Liver (tissue), 9 donors: ENCODE results near the gene CBX8. TPM values are rescaled to one million over a fixed set of nuclear protein-coding genes. Genes with fewer than 3 reads are reported as not detected.

Source experiments
- DNase-seq: peaks from one replicate; pipeline ENCODE4 v3.0.0-alpha.2; 2017; ENCODE audit warnings: low spot score
- H3K27ac ChIP-seq, 2 donors: one replicate each; pipeline ENCODE4 v1.7.0; 2013; ENCODE audit warnings: inconsistent platforms in 2 of 2, low read length in 2 of 2, control low read depth in 1 of 2, low read depth in 1 of 2, mild to moderate bottlenecking in 1 of 2
- H3K27me3 ChIP-seq, 4 donors: one replicate each; pipeline versions ENCODE4 v1.6.1 to v1.7.0; 2013; ENCODE audit warnings: low read length in 3 of 4, inconsistent platforms in 1 of 4, mild to moderate bottlenecking in 1 of 4, moderate library complexity in 1 of 4; ENCODE audit not compliant: control insufficient read depth in 4 of 4, insufficient read depth in 4 of 4
- H3K36me3 ChIP-seq, 4 donors: one replicate each; pipeline versions ENCODE4 v1.6.1 to v1.7.0; 2013; ENCODE audit warnings: low read length in 3 of 4, mild to moderate bottlenecking in 3 of 4, low read depth in 1 of 4, moderate library complexity in 1 of 4; ENCODE audit not compliant: control insufficient read depth in 4 of 4, insufficient read depth in 3 of 4
- H3K4me1 ChIP-seq, 4 donors: one replicate each; pipeline versions ENCODE4 v1.6.1 to v1.7.0; 2013; ENCODE audit warnings: low read length in 3 of 4, mild to moderate bottlenecking in 3 of 4, moderate library complexity in 1 of 4; ENCODE audit not compliant: control insufficient read depth in 4 of 4, insufficient read depth in 4 of 4
- H3K4me3 ChIP-seq, 3 donors: one replicate each; pipeline versions ENCODE4 v1.6.1 to v1.7.0; 2013; ENCODE audit warnings: low read length in 3 of 3, control low read depth in 1 of 3, low read depth in 1 of 3, mild to moderate bottlenecking in 1 of 3
- H3K9ac ChIP-seq, 2 donors: one replicate each; pipeline ENCODE4 v1.7.0; 2013; ENCODE audit warnings: low read length in 2 of 2, mild to moderate bottlenecking in 2 of 2, moderate library complexity in 2 of 2, control low read depth in 1 of 2, low read depth in 1 of 2
- H3K9me3 ChIP-seq, 4 donors: one replicate each; pipeline versions ENCODE4 v1.6.1 to v1.7.0; 2013; ENCODE audit warnings: low read length in 3 of 4; ENCODE audit not compliant: control insufficient read depth in 4 of 4
- ATF3 ChIP-seq: IDR thresholded peaks from 2 replicates; pipeline ENCODE4 v1.6.1; 2016; ENCODE audit warnings: antibody characterized with exemption
- EGR1 ChIP-seq, 2 donors: IDR thresholded peaks; 2 replicates each; pipeline ENCODE4 v1.6.1; 2016 to 2018; ENCODE audit warnings: antibody characterized with exemption in 2 of 2, low read depth in 2 of 2
- FOXA2 ChIP-seq: IDR thresholded peaks from 2 replicates; pipeline ENCODE4 v1.6.1; 2016; ENCODE audit warnings: antibody characterized with exemption
- GABPA ChIP-seq, 2 donors: IDR thresholded peaks in 1 of 2; conservative IDR thresholded peaks in 1 of 2; 2 replicates each; pipeline ENCODE4 v1.6.1; 2016; ENCODE audit warnings: antibody characterized with exemption in 2 of 2, mild to moderate bottlenecking in 1 of 2, moderate library complexity in 1 of 2
- HNF4A ChIP-seq, 2 donors: conservative IDR thresholded peaks; 2 replicates each; pipeline ENCODE4 v1.6.1; 2016; ENCODE audit warnings: antibody characterized with exemption in 2 of 2, mild to moderate bottlenecking in 2 of 2
- HNF4G ChIP-seq: IDR thresholded peaks from 2 replicates; pipeline ENCODE4 v1.6.1; 2016; ENCODE audit warnings: antibody characterized with exemption
- JUND ChIP-seq, 2 donors: IDR thresholded peaks; 2 replicates each; pipeline ENCODE4 v1.6.1; 2016; ENCODE audit warnings: antibody characterized with exemption in 2 of 2
- NR2F2 ChIP-seq: IDR thresholded peaks from 2 replicates; pipeline ENCODE4 v1.6.1; 2016; ENCODE audit warnings: antibody characterized with exemption
- RAD21 ChIP-seq, 2 donors: IDR thresholded peaks; 2 replicates each; pipeline ENCODE4 v1.6.1; 2016; ENCODE audit warnings: antibody characterized with exemption in 2 of 2, mild to moderate bottlenecking in 2 of 2
- RXRA ChIP-seq, 2 donors: IDR thresholded peaks; 2 replicates each; pipeline ENCODE4 v1.6.1; 2017 to 2018; ENCODE audit warnings: antibody characterized with exemption in 2 of 2, mild to moderate bottlenecking in 1 of 2
- SP1 ChIP-seq: IDR thresholded peaks from 2 replicates; pipeline ENCODE4 v1.6.1; 2018; ENCODE audit warnings: antibody characterized with exemption, mild to moderate bottlenecking
- TAF1 ChIP-seq: conservative IDR thresholded peaks from 2 replicates; pipeline ENCODE4 v1.6.1; 2016; ENCODE audit warnings: antibody characterized with exemption, mild to moderate bottlenecking
- YY1 ChIP-seq: IDR thresholded peaks from 2 replicates; pipeline ENCODE4 v1.6.1; 2016; ENCODE audit warnings: antibody characterized with exemption, mild to moderate bottlenecking
- WGBS: extraction: QIAGEN DNeasy Blood & Tissue Kit; methylation state at CpG from one replicate; pipeline ENCODE4 v1.1.7; 2013; 5-methylcytosine and 5-hydroxymethylcytosine counted together
- polyA plus RNA-seq, 2 donors: library from polyadenylated mRNA; stranded (reverse) in 1 of 2; unstranded in 1 of 2; fragments of 200-250 nt in 1 of 2; fragments of >200 nt in 1 of 2; fragmentation: Nextera tagmentation in 1 of 2; extraction: Ambion mirVana in 1 of 2; gene quantifications; one replicate each; pipeline versions ENCODE4 v1.2.1 to v1.2.3, GENCODE V29; 2013 to 2015
- total RNA-seq, 2 donors: library from RNA; depleted of rRNA; stranded (reverse); fragments of >200 nt; gene quantifications; one replicate each; pipeline ENCODE4 v1.2.3, GENCODE V29; 2014
- TF ChIP-seq, protein P1 (sequence below): IDR thresholded peaks from 2 replicates; pipeline ENCODE4 v1.6.1; 2016; ENCODE audit warnings: antibody characterized with exemption, mild to moderate bottlenecking
- TF ChIP-seq, protein P2 (sequence below): IDR thresholded peaks from 2 replicates; pipeline ENCODE4 v1.6.1; 2016; ENCODE audit warnings: antibody characterized with exemption
- TF ChIP-seq, protein P3 (sequence below): IDR thresholded peaks from 2 replicates; pipeline ENCODE4 v1.6.1; 2016; ENCODE audit warnings: antibody characterized with exemption
- donor health status: healthy.
- donor health status: healthy.
- donor health status: healthy.
- donor health status: healthy.
- donor health status: healthy.

Gene CBX8
- total and polyA plus RNA-seq, 4 donors: 0.75 to 2.7 (median 1.9) TPM

GRCh38 chr17:79819085-79819484 is 22.2 kb upstream of the CBX8 start:
- no peak for TF ChIP-seq JUND (IDR thresholded peaks at IDR 0.05)
- TF ChIP-seq, protein P1, sequence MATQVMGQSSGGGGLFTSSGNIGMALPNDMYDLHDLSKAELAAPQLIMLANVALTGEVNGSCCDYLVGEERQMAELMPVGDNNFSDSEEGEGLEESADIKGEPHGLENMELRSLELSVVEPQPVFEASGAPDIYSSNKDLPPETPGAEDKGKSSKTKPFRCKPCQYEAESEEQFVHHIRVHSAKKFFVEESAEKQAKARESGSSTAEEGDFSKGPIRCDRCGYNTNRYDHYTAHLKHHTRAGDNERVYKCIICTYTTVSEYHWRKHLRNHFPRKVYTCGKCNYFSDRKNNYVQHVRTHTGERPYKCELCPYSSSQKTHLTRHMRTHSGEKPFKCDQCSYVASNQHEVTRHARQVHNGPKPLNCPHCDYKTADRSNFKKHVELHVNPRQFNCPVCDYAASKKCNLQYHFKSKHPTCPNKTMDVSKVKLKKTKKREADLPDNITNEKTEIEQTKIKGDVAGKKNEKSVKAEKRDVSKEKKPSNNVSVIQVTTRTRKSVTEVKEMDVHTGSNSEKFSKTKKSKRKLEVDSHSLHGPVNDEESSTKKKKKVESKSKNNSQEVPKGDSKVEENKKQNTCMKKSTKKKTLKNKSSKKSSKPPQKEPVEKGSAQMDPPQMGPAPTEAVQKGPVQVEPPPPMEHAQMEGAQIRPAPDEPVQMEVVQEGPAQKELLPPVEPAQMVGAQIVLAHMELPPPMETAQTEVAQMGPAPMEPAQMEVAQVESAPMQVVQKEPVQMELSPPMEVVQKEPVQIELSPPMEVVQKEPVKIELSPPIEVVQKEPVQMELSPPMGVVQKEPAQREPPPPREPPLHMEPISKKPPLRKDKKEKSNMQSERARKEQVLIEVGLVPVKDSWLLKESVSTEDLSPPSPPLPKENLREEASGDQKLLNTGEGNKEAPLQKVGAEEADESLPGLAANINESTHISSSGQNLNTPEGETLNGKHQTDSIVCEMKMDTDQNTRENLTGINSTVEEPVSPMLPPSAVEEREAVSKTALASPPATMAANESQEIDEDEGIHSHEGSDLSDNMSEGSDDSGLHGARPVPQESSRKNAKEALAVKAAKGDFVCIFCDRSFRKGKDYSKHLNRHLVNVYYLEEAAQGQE: no peak
- TF ChIP-seq RXRA (IDR thresholded peaks at IDR 0.05): no peak
- no peak for TF ChIP-seq NR2F2
- TF ChIP-seq ATF3: no peak
- TF ChIP-seq, protein P2, sequence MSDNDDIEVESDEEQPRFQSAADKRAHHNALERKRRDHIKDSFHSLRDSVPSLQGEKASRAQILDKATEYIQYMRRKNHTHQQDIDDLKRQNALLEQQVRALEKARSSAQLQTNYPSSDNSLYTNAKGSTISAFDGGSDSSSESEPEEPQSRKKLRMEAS: no peak
- no peak for TF ChIP-seq SP1
- TF ChIP-seq YY1: no peak
- TF ChIP-seq TAF1: no peak
- no peak for TF ChIP-seq EGR1 (IDR thresholded peaks at IDR 0.05; ENCODE audit: low read depth in 2 of 2)
- TF ChIP-seq FOXA2: no peak
- TF ChIP-seq HNF4G: no peak
- TF ChIP-seq, protein P3, sequence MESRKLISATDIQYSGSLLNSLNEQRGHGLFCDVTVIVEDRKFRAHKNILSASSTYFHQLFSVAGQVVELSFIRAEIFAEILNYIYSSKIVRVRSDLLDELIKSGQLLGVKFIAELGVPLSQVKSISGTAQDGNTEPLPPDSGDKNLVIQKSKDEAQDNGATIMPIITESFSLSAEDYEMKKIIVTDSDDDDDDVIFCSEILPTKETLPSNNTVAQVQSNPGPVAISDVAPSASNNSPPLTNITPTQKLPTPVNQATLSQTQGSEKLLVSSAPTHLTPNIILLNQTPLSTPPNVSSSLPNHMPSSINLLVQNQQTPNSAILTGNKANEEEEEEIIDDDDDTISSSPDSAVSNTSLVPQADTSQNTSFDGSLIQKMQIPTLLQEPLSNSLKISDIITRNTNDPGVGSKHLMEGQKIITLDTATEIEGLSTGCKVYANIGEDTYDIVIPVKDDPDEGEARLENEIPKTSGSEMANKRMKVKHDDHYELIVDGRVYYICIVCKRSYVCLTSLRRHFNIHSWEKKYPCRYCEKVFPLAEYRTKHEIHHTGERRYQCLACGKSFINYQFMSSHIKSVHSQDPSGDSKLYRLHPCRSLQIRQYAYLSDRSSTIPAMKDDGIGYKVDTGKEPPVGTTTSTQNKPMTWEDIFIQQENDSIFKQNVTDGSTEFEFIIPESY: no peak
- no peak for TF ChIP-seq GABPA (IDR thresholded peaks at IDR 0.05 in 1 of 2, conservative IDR thresholded peaks at IDR 0.05 in 1 of 2)
- TF ChIP-seq HNF4A (conservative IDR thresholded peaks at IDR 0.05): no peak
- Histone ChIP-seq H3K36me3 (no peaks in the 10 kb centered on the region), H3K9me3 (no peaks in the 10 kb centered on the region), H3K9ac (no peak overlapping the region), H3K27me3 (peaks cover 0 to 9% (median 0%) of the 10 kb centered on the region in 4 donors), H3K4me3 (no peak overlapping the region), H3K27ac (no peak overlapping the region), H3K4me1 (peaks cover 3 to 14% (median 10%) of the 10 kb centered on the region in 4 donors)
- no peak for DNase-seq
- 90% methylated on average over 5 of the region's 5 CpGs for WGBS

- H3K9ac ChIP-seq: no peak overlapping the region
- peaks cover 0 to 9% (median 0%) of the 10 kb centered on the region in 4 donors for H3K27me3 ChIP-seq
- no peak for DNase-seq
- H3K4me1 ChIP-seq: peaks cover 3 to 14% (median 10%) of the 10 kb centered on the region in 4 donors
- no peak overlapping the region for H3K4me3 ChIP-seq
- TF ChIP-seq SP1: no peak
- TF ChIP-seq RAD21 (IDR thresholded peaks at IDR 0.05): no peak
- no peak for TF ChIP-seq YY1
- WGBS: 95% methylated on average over 12 of the region's 12 CpGs
- H3K27ac ChIP-seq: no peak overlapping the region
- H3K36me3 ChIP-seq: no peaks in the 10 kb centered on the region
- no peaks in the 10 kb centered on the region for H3K9me3 ChIP-seq
Observed at GRCh38 chr17:79818026-79818758, 21.3 kb upstream of the CBX8 start.
